Right atrium auricular region (tissue), 2 donors: Measurements from ENCODE around the gene SLC24A4. TPM values are rescaled to one million over a fixed set of nuclear protein-coding genes. Genes with fewer than 3 reads are reported as not detected.

Experiments
- DNase-seq: peaks from one replicate; pipeline ENCODE4 v3.0.0-alpha.2; 2019; ENCODE audit warnings: low spot score
- H3K27ac ChIP-seq, 2 donors: fragments of 200-600 bp; sonication (generic); 1 replicate in 1 of 2; 2 replicates in 1 of 2; pipeline ENCODE4 v1.5.1; 2016 to 2019
- H3K27me3 ChIP-seq, 2 donors: fragments of 200-600 bp; sonication (generic); one replicate each; pipeline versions ENCODE4 v1.5.1 to v1.6.0; 2017 to 2019
- H3K36me3 ChIP-seq: fragments of 200-600 bp; sonication (generic); one replicate; pipeline ENCODE4 v1.5.1; 2016
- H3K4me1 ChIP-seq, 2 donors: fragments of 200-600 bp; sonication (generic); one replicate each; pipeline versions ENCODE4 v1.5.1 to v1.6.0; 2017 to 2019
- H3K4me3 ChIP-seq, 2 donors: fragments of 200-600 bp; sonication (generic); 1 replicate in 1 of 2; 2 replicates in 1 of 2; pipeline ENCODE4 v1.5.1; 2017 to 2019; ENCODE audit warnings: mild to moderate bottlenecking in 1 of 2, moderate library complexity in 1 of 2
- H3K9me3 ChIP-seq, 2 donors: fragments of 200-600 bp; sonication (generic); one replicate each; pipeline ENCODE4 v1.5.1; 2019
- total RNA-seq, 2 donors: library from RNA; depleted of rRNA; stranded (reverse); fragments of >200 nt; gene quantifications; one replicate each; pipeline ENCODE4 v1.1.0, GENCODE V29; 2016
- TF ChIP-seq, protein P1 (sequence below), 2 donors: fragments of 200-600 bp; sonication (generic); IDR thresholded peaks; one replicate each; pipeline ENCODE4 v1.5.1; 2019; ENCODE audit warnings: antibody characterized with exemption in 2 of 2

Gene SLC24A4
- total RNA-seq, 2 donors from 2014 or later, result 0.04 to 0.24 TPM

DNA sequence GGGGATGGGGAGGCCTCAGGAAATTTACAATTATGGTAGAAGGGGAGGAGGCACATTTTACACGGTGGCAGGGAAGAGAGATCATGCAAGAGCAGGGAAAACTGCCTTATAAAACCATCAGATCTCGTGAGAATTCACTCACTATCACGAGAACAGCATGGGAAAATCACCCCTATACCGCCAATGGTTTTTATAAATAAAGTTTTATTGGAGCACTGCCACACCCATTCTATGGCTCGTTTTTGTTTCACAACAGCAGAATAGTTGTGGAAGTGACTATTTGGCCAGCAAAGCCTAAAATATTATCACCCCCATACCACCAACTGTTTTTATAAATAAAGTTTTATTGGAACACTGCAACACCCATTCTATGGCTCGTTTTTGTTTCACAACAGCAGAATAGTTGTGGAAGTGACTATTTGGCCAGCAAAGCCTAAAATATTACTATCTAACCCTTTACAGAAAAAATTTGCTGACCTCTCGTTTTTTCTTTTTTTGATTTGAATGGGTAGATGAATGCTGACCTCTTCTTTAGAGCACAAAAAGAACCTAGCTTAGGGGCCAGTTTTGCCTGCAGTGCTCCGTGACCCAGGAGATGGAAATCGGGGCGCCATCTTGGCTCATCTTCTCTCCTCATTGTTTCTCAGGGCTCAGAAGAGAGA lies 113.3 kb downstream of the SLC24A4 start:
- Histone ChIP-seq H3K9me3 (peaks cover 0 to 8% of the 10 kb centered on the region in 2 donors), H3K27ac (no peak overlapping the region), H3K36me3 (no peaks in the 10 kb centered on the region), H3K4me1 (peaks cover 0 to 8% of the 10 kb centered on the region in 2 donors), H3K4me3 (no peak overlapping the region), H3K27me3 (no peaks in the 10 kb centered on the region)
- DNase-seq, result no peak
- TF ChIP-seq, protein P1, sequence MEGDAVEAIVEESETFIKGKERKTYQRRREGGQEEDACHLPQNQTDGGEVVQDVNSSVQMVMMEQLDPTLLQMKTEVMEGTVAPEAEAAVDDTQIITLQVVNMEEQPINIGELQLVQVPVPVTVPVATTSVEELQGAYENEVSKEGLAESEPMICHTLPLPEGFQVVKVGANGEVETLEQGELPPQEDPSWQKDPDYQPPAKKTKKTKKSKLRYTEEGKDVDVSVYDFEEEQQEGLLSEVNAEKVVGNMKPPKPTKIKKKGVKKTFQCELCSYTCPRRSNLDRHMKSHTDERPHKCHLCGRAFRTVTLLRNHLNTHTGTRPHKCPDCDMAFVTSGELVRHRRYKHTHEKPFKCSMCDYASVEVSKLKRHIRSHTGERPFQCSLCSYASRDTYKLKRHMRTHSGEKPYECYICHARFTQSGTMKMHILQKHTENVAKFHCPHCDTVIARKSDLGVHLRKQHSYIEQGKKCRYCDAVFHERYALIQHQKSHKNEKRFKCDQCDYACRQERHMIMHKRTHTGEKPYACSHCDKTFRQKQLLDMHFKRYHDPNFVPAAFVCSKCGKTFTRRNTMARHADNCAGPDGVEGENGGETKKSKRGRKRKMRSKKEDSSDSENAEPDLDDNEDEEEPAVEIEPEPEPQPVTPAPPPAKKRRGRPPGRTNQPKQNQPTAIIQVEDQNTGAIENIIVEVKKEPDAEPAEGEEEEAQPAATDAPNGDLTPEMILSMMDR (IDR thresholded peaks at IDR 0.05), result no peak

DNA sequence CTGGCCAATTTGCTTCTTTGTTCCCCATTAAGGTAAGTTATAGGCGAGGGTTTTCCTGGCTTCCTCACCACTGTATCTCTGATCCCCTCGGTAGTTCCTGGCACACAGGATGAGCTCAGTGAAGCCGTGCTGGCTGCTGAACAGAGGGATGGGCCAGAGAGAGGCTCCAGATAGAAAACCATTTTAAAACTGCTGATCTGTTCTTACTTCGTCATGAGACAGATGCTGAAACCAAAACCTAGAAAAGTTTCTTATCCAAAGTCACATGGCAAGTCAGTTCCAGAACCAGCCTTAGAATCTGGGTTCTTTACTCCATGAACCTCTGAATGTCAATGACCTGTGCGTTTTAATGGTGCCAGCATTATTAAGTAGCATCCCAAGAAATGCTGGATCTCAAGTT lies 114.3 kb downstream of the SLC24A4 start:
- Histone ChIP-seq H3K4me1 (peaks cover 0 to 8% of the 10 kb centered on the region in 2 donors), H3K4me3 (no peak overlapping the region), H3K27ac (no peak overlapping the region), H3K9me3 (peaks cover 0 to 8% of the 10 kb centered on the region in 2 donors), H3K27me3 (no peaks in the 10 kb centered on the region), H3K36me3 (no peaks in the 10 kb centered on the region)
- no peak for DNase-seq
- TF ChIP-seq, protein P1 (IDR thresholded peaks at IDR 0.05), result no peak

DNA sequence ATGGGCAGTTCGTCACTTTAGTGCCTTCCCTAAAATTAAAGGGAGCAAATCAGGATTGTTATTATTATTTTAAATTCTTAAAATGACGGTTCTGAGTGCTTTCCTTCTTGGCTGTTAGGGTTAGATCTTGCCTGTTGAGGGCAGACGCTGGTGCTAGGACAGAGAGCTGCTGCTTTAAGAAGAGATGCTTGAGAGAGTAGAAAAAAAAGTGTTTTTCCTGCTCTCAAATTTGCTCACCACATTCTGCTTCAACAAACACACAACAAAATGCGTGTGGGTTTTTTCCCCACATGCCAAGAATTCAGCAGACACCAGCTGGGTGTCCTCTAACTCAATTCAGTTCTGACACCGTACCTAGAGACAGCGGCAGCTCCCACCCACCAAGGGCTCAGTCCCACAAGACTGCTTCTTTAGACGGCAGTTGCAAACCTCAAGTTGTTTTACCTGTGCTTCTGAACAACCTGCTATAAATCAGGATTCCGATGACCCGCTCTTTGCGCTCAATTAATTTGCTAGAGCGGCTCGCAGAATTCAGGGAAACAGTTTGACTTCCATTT lies 114.8 kb downstream of the SLC24A4 start:
- Histone ChIP-seq H3K36me3 (no peaks in the 10 kb centered on the region), H3K27ac (no peak overlapping the region), H3K4me1 (peaks cover 0 to 8% of the 10 kb centered on the region in 2 donors), H3K9me3 (peaks cover 0 to 8% of the 10 kb centered on the region in 2 donors), H3K27me3 (no peaks in the 10 kb centered on the region), H3K4me3 (no peak overlapping the region)
- DNase-seq, result no peak
- TF ChIP-seq, protein P1 (IDR thresholded peaks at IDR 0.05), result no peak

DNA sequence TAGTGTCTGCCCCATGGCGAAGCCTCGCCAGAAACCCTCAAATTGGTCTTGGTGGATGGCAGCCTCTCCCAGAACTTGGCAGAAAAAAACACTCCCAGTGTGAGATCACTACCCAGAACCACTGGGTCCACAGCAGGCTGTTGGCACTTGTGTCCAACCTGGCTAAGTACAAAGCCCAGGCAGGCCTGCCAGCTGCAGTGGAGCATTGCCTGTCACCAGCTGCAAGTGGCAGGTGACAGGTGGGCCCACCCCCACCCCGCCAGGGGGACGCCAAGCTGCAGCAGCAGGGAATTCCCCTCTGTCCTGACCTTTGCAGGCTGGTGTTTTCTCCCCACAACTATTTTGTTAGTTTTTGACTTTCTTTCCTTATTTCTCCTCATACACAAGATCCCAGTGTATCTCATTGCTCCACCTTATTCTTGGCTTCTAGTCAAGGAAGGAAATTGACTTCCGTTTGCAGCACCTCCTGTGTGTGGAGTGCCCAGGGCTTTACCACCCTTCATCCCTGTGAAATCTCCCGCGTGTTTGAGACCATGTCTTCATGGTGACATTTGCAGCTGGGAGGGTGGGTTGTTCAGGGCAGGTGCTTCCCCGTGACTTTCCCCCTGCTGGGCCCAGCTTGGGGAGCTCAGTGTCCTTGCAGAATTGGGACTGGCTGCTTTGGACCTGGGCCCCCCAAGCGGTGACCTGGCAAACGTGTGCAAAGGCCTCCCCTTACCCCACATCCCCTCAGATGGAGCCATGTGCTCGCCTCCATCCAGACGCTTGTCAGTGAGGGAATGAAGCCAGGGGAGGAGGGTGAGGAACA lies 116.8 kb downstream of the SLC24A4 start:
- H3K4me1 ChIP-seq, result peaks cover 0 to 8% of the 10 kb centered on the region in 2 donors
- H3K9me3 ChIP-seq, result no peaks in the 10 kb centered on the region
- DNase-seq, result no peak
- no peak overlapping the region for H3K4me3 ChIP-seq
- H3K36me3 ChIP-seq, result no peaks in the 10 kb centered on the region
- no peaks in the 10 kb centered on the region for H3K27me3 ChIP-seq
- TF ChIP-seq, protein P1 (IDR thresholded peaks at IDR 0.05), result no peak
- no peak overlapping the region for H3K27ac ChIP-seq

DNA sequence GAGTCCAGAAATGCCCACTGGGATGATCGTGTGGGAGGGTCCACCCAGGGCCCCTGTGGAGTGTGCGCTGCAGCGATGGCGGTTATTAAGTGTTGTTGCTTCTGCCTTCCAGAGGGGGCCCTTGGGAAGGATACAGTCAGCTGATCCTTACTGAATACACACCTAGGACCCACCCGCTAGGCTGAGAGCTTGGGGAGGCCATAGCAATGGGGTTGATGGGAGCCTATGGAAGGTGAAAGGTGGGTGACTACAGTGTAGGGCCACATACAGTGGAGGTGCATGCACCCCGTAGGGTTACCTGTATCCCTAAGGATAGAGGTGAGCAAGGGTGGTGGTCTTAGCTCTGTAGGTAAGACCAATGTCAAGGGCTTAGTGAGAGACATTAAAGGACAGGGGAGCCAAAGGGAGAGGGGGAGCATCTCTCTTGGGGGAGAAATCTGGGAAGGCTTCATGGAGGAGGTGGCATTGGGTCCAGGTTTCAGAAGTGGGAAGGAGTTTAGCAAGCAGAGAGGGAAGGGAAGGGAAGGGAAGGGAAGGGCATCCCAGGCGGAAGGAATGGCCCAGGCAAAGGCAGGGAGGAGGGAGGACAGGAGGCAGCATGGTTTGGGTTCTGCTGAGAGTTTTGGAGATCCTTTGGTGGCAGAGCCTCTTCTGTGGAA lies 117.5 kb downstream of the SLC24A4 start:
- peaks cover 0 to 3% of the 10 kb centered on the region in 2 donors for H3K9me3 ChIP-seq
- H3K27ac ChIP-seq, result no peak overlapping the region
- no peak overlapping the region for H3K4me3 ChIP-seq
- no peak for DNase-seq
- no peaks in the 10 kb centered on the region for H3K36me3 ChIP-seq
- TF ChIP-seq, protein P1 (IDR thresholded peaks at IDR 0.05), result no peak
- H3K27me3 ChIP-seq, result no peaks in the 10 kb centered on the region
- peaks cover 0 to 8% of the 10 kb centered on the region in 2 donors for H3K4me1 ChIP-seq
